GM03348 (cell line): ENCODE measurements around the gene PBX3.

Source experiments
- DNase-seq: peaks from one replicate; pipeline ENCODE4 v3.0.0; 2012; ENCODE audit warnings: low spot score

PBX3 gene

DNA sequence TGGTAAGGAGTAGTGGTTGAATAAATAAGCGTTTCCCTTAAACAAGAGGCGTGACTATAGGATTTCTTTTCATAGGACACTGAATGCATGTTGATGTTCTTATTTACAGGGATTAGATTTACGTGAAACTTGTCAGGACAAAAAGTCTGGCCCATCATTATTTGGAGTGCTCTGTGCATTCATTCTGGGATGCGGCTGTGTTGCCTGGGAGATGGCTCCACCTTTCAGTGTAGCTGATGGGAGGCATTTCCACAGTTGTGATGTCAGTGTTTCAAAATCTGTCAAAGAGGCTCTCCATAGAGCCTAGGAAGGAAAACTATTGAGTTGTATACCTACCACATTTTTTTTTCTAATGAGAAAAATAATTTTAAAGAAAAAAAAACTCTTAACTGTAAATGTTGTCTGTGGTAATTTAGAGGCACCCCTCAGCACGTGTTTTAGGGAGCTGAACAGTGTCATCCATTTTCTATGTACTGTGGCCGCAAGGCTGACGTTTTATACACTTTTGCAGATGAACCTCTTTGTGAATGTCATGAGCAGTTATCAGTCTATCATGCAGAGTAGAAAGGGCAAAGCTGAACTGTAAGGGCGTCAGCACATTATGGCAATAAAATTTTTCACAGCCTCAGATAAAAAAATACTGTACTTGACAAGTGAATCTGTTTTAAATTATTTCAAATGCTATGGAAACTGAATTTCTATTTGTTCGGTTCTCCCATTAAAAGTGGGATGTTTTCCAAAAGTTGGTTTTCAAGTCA, 202.7 kb downstream of the PBX3 start:
- no peak for DNase-seq

DNA sequence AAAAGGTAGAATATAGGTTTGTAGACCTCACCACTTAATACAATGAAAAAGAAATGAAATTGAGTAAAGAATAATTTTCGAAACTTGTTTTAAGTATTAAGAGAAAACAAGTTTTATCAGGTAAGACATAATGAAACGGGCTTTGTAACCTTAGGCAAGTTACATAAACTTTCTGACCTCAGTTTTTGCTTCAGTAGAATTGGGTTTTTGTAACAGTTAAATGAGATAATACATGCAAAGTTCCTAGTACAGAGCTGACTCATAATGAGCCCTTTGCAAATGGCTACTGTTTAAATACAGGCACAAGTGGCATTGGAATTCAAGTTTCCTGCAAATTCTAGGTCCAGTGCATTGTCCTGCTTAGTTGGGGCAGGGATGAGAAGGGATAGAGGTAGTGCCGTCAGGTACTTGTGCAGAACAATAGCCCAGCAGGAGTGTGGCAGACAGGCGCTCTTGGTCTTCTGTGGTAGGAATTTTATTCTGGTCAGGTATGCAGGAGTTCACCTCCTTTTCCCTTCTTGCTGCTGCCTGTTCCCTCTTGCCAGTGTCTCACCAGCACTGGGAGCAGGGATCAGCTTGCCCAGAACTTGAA, 203.8 kb downstream of the PBX3 start:
- DNase-seq, result no peak

GRCh38 chr9:125953314-125954019, 206.3 kb downstream of the PBX3 start:
- DNase-seq, result no peak

DNA sequence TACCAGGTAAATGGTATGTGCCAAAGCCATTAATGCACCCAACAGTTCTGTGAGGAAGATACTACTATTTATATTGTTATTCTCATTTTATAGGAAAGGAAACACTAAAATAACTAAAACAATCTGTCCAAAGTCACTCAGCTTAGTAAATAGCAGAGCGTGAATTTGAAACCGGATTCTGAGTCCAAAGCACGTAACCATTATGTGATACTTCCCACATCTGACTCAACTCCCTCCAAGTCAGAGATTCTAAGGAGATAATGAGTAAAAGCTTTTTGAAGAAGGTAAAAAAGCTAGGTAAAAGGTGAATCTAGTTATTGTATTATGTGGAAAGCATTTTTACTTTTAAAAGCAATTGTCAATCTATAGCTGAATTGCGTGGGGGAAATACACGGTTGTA, 208.9 kb downstream of the PBX3 start:
- DNase-seq, result no peak

DNA sequence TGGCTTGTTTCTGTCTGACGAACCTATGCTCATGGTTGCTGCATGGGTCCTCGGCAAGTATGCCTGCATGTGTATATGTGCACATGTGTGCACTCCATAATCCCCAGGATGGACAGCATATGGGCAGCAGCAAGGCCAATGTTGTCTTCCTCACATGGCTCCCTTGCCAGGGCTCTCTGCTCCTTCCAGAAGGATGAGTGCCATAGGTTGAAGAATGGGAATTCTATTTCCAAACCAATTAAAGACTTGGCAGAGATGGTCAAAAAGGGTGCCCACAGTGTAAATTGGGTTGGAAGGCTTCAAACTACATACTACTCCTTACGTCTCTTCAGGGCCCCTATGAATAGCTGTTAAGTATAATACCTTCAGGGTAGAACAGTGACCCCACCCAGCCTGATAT, 212.1 kb downstream of the PBX3 start:
- DNase-seq, result no peak

DNA sequence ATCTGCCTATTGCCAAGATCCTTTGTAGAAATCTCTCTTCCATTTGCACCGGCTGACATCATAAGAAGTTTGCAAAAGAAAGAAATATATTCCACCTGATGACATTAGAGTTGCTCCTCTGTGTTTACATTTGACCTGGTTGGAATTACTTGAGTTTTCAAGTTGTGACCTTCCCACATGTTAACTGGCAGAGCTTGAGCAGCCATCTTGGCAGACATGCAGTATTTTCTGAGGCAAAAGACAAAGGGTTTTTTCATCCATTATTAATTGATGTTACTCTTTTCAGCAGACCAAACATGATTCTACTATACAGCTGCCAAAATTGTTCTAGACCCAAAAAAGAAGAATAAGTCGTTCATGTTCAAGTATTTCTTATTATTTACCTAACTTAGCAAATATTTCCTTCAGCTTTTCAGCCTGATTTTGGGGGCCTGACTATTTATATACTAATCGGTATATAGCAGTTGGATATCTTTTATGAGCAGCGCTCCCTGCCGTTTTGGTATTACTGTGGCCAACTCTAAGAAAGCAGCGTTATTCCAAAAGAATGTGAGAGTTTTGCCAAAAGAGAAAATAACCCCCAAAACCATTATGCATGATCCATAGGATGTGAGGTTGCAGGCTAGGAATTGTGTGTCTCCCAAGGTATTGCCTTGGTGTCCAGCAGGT, 212.9 kb downstream of the PBX3 start:
- no peak for DNase-seq

DNA sequence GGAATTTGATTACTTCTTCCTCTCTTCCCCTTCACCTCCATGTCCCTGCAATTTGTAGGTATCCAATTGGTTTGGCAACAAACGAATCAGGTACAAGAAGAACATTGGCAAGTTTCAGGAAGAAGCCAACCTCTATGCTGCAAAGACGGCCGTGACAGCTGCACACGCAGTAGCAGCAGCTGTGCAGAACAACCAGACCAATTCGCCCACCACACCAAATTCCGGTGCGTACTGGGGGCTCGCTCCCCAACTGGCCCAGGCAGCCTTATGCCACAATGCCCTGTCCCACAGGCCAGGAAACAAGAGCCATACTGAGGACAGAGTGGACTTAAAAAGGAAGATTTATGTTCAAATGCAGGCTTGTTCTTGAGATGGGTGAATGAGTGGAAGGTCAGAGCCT, 213.5 kb downstream of the PBX3 start:
- no peak for DNase-seq

DNA sequence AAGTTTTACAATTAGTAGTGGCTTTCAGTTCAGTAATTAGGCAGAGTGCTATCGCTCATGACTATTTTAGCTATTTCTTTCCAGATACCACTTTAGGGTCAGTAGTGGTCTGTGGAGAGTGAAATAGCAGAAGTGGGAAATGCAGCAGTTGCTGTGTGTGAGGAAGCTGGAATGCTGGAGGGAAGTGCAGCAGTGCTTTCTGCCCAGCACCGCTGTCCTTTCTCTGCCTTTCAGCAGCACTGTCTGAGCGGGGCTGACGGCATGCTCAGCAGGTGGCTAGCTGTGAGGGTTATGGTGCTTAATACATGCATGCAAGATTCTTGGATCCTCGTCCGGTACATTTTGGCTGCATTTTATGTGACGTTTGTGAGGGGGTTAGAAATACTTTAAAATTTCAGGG, 213.9 kb downstream of the PBX3 start:
- no peak for DNase-seq

- DNase-seq, result no peak
Observed at GRCh38 chr9:125963932-125964331, 216.8 kb downstream of the PBX3 start.

DNA sequence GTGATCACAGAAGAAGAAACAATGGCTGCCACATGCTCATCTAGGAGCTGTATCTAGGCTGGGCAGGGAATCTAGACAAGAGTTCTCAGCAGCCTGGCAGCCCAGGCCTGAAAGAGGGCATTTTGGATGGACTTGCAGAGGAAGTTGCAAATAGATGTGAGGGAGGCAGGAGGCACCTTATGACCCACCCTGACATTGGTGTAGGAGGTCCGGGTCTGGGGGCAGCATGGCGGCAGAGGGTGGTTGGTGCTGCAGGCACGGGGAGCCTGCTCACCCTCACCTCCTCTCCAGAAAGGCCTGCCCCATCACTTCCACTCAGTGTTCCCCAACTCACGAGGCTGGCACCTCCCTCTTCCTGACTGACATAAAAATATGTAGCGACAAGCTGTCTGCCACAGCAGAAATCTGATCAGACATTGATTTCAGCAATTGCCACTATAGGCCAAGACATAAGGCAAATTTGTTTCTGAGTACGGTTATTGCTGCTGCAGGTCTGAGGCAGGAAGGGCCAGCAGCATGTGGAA, 217.6 kb downstream of the PBX3 start:
- DNase-seq, result no peak

- no peak for DNase-seq
Observed at GRCh38 chr9:125965477-125965876, 218.3 kb downstream of the PBX3 start.

DNA sequence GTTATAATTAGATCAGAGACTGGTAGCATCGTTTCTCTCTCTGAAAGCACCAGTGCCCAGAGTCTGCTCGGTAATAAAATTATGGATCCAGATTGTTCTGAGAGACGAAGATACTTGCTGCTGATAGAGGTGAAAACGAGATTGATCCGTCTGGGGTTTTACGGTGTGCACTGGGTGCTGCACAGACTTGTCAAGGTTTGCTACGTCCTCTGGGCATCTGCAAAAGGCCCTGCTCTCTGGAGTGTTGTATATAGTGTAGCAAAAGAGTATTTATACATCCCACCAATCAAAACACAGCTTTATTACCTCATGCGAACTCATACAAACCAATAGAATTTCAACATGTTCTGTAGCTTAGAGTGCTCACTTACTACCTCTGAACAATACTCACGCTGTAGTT, 219.3 kb downstream of the PBX3 start:
- DNase-seq, result no peak

DNA sequence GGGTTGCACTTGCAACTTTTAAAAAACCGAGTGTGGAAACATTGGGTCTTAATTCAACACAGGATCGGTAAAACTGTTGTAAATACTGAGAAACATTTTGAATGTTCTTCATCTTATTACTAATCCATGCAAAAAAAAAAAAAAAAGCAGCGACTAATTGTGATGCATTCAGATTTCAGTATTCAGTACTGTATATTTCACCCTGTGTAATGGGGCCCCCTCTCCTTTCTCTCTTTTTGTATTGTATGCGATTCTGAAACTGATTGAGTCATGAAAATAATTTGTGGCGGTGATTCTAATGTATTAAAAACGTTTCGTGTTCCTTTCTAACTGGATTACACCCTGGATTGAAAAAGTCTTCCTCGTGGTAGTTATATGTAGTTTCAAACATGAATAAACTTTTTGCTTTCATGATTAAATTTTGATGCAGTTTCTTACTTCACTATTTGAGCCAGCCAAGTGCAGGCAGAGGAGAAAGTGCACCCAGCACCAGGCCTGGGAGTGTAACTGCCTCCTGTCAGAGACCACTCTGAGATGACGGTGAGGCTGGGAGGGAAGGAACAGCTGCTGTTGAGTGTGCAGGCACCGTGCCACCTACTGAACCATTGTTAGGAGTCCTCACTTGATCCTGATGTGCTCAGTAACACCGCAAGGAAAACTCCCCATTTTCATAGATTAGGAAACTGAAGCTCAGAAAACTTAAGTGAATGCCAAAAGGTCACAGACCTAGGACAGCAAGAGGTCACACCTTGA, 220.0 kb downstream of the PBX3 start:
- DNase-seq, result no peak

DNA sequence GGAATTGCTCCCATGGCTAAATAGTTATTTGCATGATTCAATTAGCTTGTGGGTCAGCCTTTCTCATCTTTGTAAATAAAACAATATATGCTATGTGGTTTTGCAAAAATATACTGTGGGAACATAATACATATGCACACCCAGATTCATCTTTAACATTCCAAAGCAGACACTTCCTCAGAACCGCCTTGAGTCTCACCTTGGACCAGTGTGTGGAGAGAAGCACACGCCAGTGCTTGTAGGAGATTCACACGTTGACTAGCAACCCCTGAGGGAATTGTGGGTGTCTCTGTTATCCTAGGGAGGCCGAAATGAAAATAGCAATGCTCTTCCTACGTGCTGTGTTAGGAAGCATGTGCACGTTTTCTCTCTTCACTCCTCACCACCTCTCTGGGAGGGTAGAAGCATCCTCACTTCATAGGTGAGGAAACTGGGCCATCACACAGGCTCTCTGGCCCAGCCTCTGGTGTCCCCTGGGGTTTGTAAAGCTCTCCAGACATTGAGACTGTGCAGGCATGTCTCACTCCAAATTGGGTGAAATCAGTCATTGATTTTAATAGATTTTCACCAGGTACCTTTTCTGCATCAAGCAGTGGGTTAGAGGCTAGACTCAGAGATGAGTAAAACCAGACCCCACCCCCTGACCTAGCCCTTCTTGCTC, 221.7 kb downstream of the PBX3 start:
- DNase-seq, result no peak

GRCh38 chr9:125969462-125969861, 222.3 kb downstream of the PBX3 start:
- no peak for DNase-seq

- no peak for DNase-seq
Observed at GRCh38 chr9:125969868-125970267, 222.7 kb downstream of the PBX3 start.

- no peak for DNase-seq
Observed at GRCh38 chr9:125970340-125970739, 223.2 kb downstream of the PBX3 start.

- no peak for DNase-seq
Observed at GRCh38 chr9:125971050-125971449, 223.9 kb downstream of the PBX3 start.

GRCh38 chr9:125972012-125972729, 225.0 kb downstream of the PBX3 start:
- no peak for DNase-seq

DNA sequence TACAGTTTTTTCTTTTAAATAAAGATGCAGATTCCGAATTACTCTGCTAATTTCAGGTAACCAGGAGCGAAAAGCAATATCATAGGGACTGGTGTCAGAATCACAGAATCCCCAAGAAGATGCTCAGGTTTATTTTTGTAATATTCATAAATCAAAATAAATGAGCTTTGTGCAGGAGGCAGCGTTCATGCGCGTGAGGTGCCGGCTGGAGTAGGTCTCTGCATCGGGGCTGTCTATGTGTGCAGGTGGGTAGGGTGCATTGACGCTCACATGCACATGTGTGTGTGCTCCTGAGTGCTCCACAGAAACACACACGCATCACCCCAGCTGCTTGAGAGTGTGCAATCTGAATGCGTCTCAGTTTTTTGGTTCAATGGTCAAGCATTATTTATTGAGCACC, 226.4 kb downstream of the PBX3 start:
- DNase-seq, result no peak

GRCh38 chr9:125974705-125975104, 227.5 kb downstream of the PBX3 start:
- DNase-seq, result no peak
